Right ventricle myocardium superior (tissue), 1 donor: ENCODE measurements around the gene KLF1. TPM values are rescaled to one million over a fixed set of nuclear protein-coding genes. Genes with fewer than 3 reads are reported as not detected.
A peak's percentile ranks its signal among the peaks of the same experiment; 100 is the strongest.
"Not testable (repeated sequence)": the region's sequence is repeated elsewhere in the genome, so short reads cannot be mapped to it uniquely, and the experiment has no call there.

ENCODE experiments used
- ATAC-seq: fragments of 200-7000 bp; cut with Tn5 transposase; one replicate; pipeline ENCODE4 v1.9.1; 2020; ENCODE audit warnings: mild to moderate bottlenecking; ENCODE audit not compliant: poor library complexity
- DNase-seq: peaks from one replicate; pipeline ENCODE4 v3.0.0-alpha.2; 2020
- intact Hi-C: fragments of 100-400 bp; cut with DNase I; formaldehyde crosslinking; loops from one replicate; pipeline ENCODE4 v1.11.2; 2022
- total RNA-seq: library from RNA; stranded (reverse); fragmentation: NEBNext Ultra II Directional; extraction: Animal tissue kit (Norgen Biotek cat#: 25700); gene quantifications from one replicate; pipeline ENCODE4 v1.2.1, GENCODE V29; 2021
- donor health status: DM: no; HTN: yes; CAD: no; lungs with severe emphysema.

The KLF1 gene
- total RNA-seq, 1 donor from 2014 or later: not detected

GRCh38 chr19:12896460-12896859, 9.5 kb upstream of the KLF1 start:
- no peak for ATAC-seq
- intact Hi-C loops: no loop called here
- no peak for DNase-seq

- no peak for ATAC-seq
- intact Hi-C loops: no loop called here
- no peak for DNase-seq
Observed at GRCh38 chr19:12893582-12893981, 6.6 kb upstream of the KLF1 start.

- intact Hi-C loops: no loop called here
- ATAC-seq: no peak
- no peak for DNase-seq
Observed at GRCh38 chr19:12891553-12892021, 4.6 kb upstream of the KLF1 start.

- intact Hi-C loops: no loop called here
- peak; percentile 99 for ATAC-seq
- peak; percentile 97 for DNase-seq
Observed at GRCh38 chr19:12890787-12891552, 4.0 kb upstream of the KLF1 start, which contains the start of gene GCDH. TSS of gene GCDH (plus strand) at chr19:12891160. CDS start at chr19:12891305, 145 bp downstream.

- DNase-seq, ATAC-seq, intact Hi-C loops: not testable (repeated sequence)
Observed at GRCh38 chr19:12890299-12890786, 3.3 kb upstream of the KLF1 start.

GRCh38 chr19:12888006-12888603, 1.1 kb upstream of the KLF1 start:
- DNase-seq (no peak), ATAC-seq (no peak)
- intact Hi-C loops: no loop called here

GRCh38 chr19:12886651-12886968, 391 bp downstream of the KLF1 start:
- intact Hi-C loops: no loop called here
- ATAC-seq: no peak
- DNase-seq: no peak

- intact Hi-C loops: no loop called here
- ATAC-seq (no peak), DNase-seq (no peak)
Observed at GRCh38 chr19:12885749-12886650, 1.0 kb downstream of the KLF1 start.

- DNase-seq (peak; percentile 84), ATAC-seq (peak; percentile 28)
- intact Hi-C loops: no loop called here
Observed at GRCh38 chr19:12884926-12885748, 1.9 kb downstream of the KLF1 start.

GRCh38 chr19:12884627-12884925, 2.4 kb downstream of the KLF1 start:
- DNase-seq: no peak
- intact Hi-C loops: no loop called here
- ATAC-seq: no peak

- ATAC-seq (no peak), DNase-seq (no peak)
- intact Hi-C loops: no loop called here
Observed at GRCh38 chr19:12884202-12884601, 2.8 kb downstream of the KLF1 start.

- ATAC-seq: no peak
- DNase-seq: no peak
- intact Hi-C loops: no loop called here
Observed at GRCh38 chr19:12882589-12882988, 4.4 kb downstream of the KLF1 start.

GRCh38 chr19:12881172-12881808, 5.7 kb downstream of the KLF1 start, which contains the start of gene DNASE2:
TSS of gene DNASE2 (minus strand) at chr19:12881449. CDS start at chr19:12881375, 74 bp downstream.
- ATAC-seq (peak; percentile 97), DNase-seq (peak; percentile 98)
- intact Hi-C loops: no loop called here

GRCh38 chr19:12880551-12881171, 6.3 kb downstream of the KLF1 start:
- peak; percentile 42 for ATAC-seq
- intact Hi-C loops: no loop called here
- DNase-seq: peak; percentile 57

- no peak for DNase-seq
- no peak for ATAC-seq
- intact Hi-C loops: no loop called here
Observed at GRCh38 chr19:12875086-12875485, 11.9 kb downstream of the KLF1 start.

GRCh38 chr19:12873891-12874745, 12.9 kb downstream of the KLF1 start:
- intact Hi-C loops: no loop called here

More at GRCh38 chr19:12873891-12874745, 12.9 kb downstream of the KLF1 start:
- ATAC-seq (no peak), DNase-seq (no peak)
